NCI-H526 treated with DMSO at 0.1 percent for 48 hours (cell line): ENCODE data around the gene CPEB4.

ENCODE experiments used
- DNase-seq: peaks from one replicate; lab custom pipeline; 2025; lab: John Stamatoyannopoulos, UW

Gene CPEB4

DNA sequence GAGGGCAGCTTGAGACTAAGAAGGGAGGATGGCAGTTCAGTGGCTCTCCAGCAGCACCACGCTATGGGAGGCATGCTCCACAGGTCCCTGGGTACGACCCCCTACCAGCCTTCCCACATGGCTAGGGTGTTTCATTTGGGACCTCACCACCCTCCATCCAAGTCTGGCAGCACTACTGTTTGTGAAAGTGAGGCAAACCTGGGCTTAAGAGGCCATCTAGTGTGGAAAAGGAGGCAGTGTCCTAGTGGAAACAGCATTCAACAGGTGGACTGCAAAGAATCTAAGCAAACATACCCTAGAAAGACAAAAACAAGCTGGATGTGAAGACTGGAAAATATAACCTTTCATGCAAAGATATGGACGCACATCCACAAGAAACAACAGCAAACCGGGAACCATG, 96.1 kb downstream of the CPEB4 start:
- DNase-seq, result no peak

DNA sequence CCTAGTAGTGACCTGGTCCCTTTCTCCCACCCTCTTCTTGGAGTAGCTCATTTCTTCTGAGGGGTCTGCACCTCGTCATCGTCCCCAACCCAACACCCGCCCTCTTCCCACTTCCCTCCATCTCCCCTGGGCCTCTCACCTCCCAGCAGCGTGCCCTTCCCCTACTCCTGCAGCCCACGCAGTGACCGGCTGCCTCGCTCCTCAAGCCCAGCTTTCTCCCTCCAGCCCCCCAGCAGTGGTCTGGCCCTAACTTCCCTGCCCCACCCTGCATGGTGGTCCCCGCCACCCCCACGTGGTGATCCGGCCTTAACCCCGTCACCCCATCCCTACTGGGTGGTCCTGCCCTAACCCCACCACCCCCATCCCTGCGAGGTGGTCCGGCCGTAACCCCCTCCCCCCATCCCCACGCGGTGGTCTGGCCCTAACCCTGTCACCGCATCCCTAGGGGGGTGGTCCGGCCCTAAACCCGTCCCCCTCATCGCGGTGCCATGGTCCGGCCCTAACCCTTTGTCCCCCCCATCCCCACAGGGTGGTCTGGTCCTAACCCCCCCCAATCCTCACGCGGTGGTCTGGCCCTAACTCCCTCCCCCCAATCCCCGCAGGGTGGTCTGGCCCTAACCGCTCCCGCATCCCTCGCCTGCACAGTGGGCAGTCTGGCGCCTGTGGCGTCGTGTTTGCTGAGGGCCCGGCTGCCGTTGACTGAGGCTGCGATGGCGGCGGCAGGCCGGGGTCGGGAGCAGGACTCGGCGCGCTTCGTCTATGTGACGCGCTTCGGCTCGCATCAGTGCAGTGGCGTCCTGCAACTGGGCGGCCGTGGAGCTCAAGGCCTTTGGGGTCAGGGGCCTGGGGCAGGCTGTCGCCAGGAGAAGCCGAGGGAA, 100.6 kb downstream of the CPEB4 start, which contains the start of gene C5orf47:
TSS of gene C5orf47 (plus strand) at position 617 of the 878 bp plus-strand sequence. CDS start at position 711, 94 bp downstream.
- DNase-seq, result no peak

DNA sequence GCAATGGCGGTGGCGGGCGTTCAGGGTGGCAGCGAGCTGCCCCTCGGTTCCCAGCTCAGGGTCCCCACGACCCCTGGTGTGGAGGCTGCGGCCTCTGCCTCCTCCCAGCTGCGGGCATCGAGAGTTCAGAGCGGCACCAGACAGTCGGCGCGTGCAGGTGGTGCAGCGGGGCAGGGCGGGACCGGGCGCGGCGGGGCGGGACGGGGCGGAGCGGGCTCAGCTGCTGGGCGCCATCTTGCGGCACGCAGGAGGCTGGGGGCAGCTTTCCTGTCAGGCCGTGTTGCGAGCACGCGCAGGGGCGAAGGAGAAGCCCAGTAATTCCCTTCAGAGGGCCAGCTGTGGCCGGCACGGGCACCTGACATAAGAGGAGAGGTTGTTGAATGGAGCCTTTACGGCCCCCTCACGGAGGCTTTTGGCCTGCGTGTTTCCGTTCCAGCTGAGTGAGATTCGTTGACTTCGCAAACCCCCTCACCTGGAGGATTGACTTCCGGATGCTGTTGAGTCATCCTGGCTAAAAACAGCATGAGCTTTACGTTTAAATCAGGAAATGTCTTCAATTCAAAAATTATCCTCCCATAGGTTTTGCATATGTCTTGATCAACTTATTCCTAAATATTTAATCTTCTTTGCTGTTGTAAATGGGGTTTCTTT, 101.4 kb downstream of the CPEB4 start:
- no peak for DNase-seq

DNA sequence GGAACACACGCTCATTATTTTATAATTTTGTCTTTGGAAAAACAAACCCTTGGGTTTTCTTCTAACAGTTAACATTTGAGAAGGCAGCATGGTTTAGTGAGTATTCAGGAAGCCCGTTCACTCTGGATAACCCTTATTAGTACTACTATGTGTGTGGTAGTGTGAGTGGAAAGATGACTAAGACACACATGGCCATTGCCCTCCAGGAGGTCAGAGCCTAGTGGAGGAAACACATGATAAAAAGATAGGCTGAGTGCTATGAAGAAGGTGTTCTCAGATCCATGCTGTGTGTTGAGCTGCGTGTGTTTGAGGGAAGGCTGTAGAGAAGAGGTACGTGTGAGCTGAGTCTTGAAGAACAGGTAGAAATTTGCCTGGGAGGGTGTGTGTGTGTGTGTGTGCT, 109.2 kb downstream of the CPEB4 start:
- DNase-seq, result no peak

DNA sequence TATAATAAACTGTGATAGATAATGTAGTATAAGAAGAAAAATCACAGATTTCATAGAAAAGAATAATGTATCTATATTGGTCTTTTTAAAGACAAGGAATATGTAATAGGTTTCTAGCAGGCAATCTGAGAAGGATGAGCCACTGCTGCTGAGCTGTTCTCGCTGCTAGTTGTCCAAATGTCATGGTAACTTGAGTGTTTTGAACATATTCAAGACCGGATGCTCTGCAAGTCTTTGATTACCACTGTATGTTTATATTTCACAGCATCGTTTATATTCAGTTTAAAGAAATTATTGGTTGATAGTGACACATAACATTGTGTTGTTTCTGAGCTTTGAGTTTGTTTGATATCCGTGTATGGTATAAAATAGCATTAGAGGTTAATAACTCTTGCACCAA, 110.4 kb downstream of the CPEB4 start:
- no peak for DNase-seq

DNA sequence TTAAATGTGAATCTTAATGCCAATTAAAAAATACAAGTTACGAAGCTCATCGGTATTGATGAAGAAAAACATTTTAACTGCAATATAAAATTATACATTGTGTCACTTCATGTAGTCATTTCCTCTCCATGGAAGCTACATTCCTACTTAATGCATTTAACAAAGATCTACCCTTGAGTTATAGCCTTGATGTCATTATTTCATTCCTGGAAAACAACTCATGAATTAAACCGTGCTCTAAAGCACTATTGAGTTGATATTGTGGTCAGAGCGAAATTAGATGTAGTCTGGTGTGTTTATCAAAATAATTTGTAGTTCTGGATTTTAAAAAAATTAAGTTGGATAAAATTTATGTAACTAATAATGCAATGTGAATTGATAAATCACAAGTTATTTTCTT, 111.9 kb downstream of the CPEB4 start:
- DNase-seq, result no peak

DNA sequence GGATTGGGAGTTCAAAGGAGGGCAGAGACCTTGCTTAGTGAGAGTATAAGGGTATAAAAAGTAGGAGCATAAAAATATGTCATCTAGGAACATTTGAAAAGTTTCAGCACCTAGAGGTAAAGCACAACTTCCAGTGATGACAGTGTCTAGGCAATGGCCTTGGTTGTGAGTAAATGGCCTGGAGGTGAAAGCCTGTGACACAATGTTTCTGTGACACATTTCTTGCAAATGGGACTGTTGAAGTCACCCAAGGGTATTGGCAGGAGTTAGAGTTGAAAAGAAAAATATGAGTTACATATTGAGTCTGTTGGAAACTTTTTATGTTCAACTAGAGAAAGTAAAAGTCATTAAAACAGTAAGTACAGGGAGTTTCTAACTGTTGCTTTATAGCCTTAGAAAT, 115.6 kb downstream of the CPEB4 start:
- DNase-seq, result no peak

DNA sequence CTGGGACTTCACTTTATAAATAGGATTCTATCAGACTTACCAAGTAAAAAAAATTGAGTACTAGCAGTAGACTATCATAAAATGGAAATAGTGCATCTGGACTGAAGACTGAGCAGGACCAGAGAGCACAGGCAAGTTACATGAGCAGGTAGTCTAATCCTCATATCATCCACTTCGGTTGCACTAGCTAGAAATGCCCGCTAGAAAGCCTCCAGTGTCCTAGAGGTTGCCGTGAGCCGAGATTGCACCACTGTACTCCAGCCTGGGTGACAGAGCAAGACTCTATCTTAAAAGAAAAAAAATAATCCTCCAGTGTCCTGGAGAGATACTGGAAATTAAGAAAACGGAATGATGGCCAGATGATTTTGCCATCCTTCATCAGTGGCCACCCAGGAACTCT, 120.8 kb downstream of the CPEB4 start:
- DNase-seq, result no peak

DNA sequence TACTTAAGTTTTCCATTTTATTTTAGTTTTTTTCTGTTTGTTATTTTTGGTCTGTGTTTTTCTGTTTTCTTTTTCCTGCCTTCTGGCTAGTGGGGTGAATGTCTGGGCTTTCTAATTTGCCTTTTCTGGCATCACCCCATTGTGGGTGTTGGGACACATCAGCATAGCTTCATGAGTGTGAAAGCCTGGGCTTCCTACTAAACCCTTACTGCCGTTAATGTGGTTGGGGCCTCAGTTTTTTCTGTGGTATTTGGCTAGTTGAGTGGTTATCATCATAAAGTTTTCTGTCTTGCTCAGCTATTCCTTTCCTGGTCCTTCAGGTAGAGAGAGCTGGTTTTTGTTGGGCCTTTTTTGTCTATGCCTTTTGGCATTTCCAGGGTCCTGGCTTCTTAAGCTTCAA, 122.2 kb downstream of the CPEB4 start:
- no peak for DNase-seq

DNA sequence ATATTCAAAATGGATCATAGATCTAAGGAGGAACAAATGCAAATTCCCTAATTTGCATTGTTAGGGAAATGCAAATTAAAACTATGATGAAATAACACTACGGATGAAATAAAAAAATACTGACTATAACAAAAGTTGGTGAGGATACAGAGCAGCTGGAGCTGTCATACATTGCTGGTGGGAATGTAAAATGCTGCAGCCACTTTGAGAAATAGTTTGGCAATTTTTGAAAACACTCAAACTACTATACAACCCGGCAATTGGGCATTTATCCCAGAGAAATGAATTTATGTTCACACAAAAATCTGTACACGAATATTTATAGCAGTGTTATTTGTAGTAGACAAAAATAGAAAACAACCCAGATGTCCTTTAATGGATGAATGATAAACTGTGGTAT, 123.3 kb downstream of the CPEB4 start:
- DNase-seq, result no peak
